C4-2B (cell line): ENCODE results near the gene GMFB.

Experiments used
- ZFX ChIP-seq: fragments of 450-650 bp; IDR thresholded peaks from 2 replicates; pipeline ENCODE4 v1.6.1; 2017
- TF ChIP-seq, protein P1 (sequence below): fragments of 450-650 bp; conservative IDR thresholded peaks from 2 replicates; pipeline ENCODE4 v1.5.1; 2017; ENCODE audit warnings: mild to moderate bottlenecking

DNA sequence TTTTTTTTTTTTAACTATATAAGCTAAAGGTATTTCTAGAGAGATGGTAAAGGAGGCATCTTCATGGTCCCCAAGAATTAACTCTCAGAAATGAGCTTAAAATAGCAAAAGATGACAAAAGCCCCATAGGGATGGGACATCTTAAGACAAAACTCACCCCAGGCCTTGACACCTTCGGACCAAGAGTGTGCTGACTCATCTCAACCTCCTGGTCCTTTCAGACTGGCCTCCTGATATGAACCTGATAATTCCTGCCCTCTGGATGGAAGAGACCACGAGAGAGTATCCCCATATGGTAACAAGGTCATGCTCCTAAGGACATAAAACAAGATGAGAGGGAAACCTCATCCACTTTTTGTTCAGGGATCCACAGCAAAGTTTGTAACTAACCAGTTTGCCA is 8.4 kb upstream of the GMFB start:
- TF ChIP-seq, protein P1, sequence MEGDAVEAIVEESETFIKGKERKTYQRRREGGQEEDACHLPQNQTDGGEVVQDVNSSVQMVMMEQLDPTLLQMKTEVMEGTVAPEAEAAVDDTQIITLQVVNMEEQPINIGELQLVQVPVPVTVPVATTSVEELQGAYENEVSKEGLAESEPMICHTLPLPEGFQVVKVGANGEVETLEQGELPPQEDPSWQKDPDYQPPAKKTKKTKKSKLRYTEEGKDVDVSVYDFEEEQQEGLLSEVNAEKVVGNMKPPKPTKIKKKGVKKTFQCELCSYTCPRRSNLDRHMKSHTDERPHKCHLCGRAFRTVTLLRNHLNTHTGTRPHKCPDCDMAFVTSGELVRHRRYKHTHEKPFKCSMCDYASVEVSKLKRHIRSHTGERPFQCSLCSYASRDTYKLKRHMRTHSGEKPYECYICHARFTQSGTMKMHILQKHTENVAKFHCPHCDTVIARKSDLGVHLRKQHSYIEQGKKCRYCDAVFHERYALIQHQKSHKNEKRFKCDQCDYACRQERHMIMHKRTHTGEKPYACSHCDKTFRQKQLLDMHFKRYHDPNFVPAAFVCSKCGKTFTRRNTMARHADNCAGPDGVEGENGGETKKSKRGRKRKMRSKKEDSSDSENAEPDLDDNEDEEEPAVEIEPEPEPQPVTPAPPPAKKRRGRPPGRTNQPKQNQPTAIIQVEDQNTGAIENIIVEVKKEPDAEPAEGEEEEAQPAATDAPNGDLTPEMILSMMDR = no peak
- no peak for TF ChIP-seq ZFX
